ENCODE data around the gene GAST. TPM values are rescaled to one million over a fixed set of nuclear protein-coding genes. Genes with fewer than 3 reads are reported as not detected.

Gene GAST
- polyA plus RNA-seq, 2 of the 4 experiments (the other 2 are of a cell fraction), result not detected

- 8% methylated on average over 23 of the region's 23 CpGs for WGBS (ENCODE audit: missing lambda C conversion rate)
- H3K4me1 ChIP-seq, result peaks cover 34% of the 10 kb centered on the region
These were observed 22.8 kb downstream of the GAST start for GRCh38 chr17:41734949-41735313.

DNA sequence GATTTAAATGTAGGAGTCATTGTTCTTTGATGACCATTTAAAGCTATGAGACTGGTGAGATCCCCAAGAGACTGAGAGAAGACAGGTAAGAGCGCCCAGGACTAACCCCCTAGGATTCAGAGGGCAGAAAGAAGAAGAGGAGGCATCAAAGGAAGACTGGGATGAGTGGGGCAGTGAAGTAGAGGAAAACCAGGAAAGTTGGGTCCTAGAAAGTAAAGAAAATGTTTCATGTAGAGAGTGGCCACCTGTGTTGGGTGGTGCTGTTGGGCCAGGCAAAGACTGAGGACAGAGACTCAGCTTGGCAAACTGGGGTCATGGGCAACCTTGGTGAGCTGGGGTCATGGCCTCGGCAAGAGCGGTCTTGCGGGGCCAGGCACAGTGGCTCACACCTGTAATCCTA lies 23.6 kb downstream of the GAST start:
- H3K27ac ChIP-seq, result no peak overlapping the region
- no peak for DNase-seq (ENCODE audit: low read depth in 1 of 2, low spot score in 1 of 2)
- ATAC-seq, result no peak
- H3K9me3 ChIP-seq, result no peaks in the 10 kb centered on the region
- POLR2A ChIA-PET, result no interaction called here
- no peak overlapping the region for H3K4me2 ChIP-seq
- no peak for TF ChIP-seq FOSB (CRISPR knock-in tag; IDR thresholded peaks at IDR 0.05)
- TF ChIP-seq EP300 (IDR thresholded peaks at IDR 0.05), result no peak
- no peak for TF ChIP-seq ZC3H11A (IDR thresholded peaks at IDR 0.05)
- TF ChIP-seq KDM5A (IDR thresholded peaks at IDR 0.05), result no peak
- no peak for TF ChIP-seq NPAS2 (CRISPR knock-in tag; IDR thresholded peaks at IDR 0.05; ENCODE audit: borderline replicate concordance)
- TF ChIP-seq ZNF302 (CRISPR knock-in tag; IDR thresholded peaks at IDR 0.05), result no peak
- no peak for TF ChIP-seq RFX5 (IDR thresholded peaks at IDR 0.05)
- TF ChIP-seq BCL3 (IDR thresholded peaks at IDR 0.05), result no peak
- TF ChIP-seq FOXS1 (CRISPR knock-in tag; IDR thresholded peaks at IDR 0.05), result no peak
- no peak for TF ChIP-seq USF2 (IDR thresholded peaks at IDR 0.05)
- TF ChIP-seq ELK1 (IDR thresholded peaks at IDR 0.05; ENCODE audit: low read depth, low read length), result no peak
- no peak overlapping the region for H3K4me3 ChIP-seq
- CTCF ChIA-PET, result interaction anchor here (0.6 to 96.0 kb wide), 11 partner anchors 10 to 224 kb away, joined by 3 to 3262 read pairs (median 4); partner anchors contain the start of genes FKBP10, JUP and P3H4
- H3K4me1 ChIP-seq, result peaks cover 38% of the 10 kb centered on the region
- FAIRE-seq, result no peak
- WGBS (ENCODE audit: missing lambda C conversion rate), result 95% methylated on average over 4 of the region's 4 CpGs

More at GRCh38 chr17:41734949-41735313, 22.8 kb downstream of the GAST start:
- H3K27ac ChIP-seq, result peak overlapping the region; percentile 73 to 90
- ChIA-PET POLR2A (interaction anchor here (0.7 to 1.6 kb wide), 9 partner anchors 9 to 146 kb away, joined by 3 to 12 read pairs (median 5); partner anchors contain the start of genes JUP and P3H4), CTCF (interaction anchor here (0.6 to 96.0 kb wide), 9 partner anchors 9 to 225 kb away, joined by 3 to 3262 read pairs (median 5); partner anchors contain the start of genes FKBP10, JUP and P3H4)
- peak; percentile 51 to 57 for ATAC-seq
- no peaks in the 10 kb centered on the region for H3K9me3 ChIP-seq
- peak; percentile 1 for TF ChIP-seq ZFP36 (IDR thresholded peaks at IDR 0.05; ENCODE audit: borderline replicate concordance, partially characterized antibody)
- no peak for TF ChIP-seq EHMT2 (IDR thresholded peaks at IDR 0.05; ENCODE audit: low read depth)
- DNase-seq (ENCODE audit: low read depth in 1 of 2, low spot score in 1 of 2), result no peak
- H3K4me2 ChIP-seq, result peak overlapping the region; percentile 98
- H3K4me3 ChIP-seq, result peak overlapping the region; percentile 57
- FAIRE-seq, result no peak

DNA sequence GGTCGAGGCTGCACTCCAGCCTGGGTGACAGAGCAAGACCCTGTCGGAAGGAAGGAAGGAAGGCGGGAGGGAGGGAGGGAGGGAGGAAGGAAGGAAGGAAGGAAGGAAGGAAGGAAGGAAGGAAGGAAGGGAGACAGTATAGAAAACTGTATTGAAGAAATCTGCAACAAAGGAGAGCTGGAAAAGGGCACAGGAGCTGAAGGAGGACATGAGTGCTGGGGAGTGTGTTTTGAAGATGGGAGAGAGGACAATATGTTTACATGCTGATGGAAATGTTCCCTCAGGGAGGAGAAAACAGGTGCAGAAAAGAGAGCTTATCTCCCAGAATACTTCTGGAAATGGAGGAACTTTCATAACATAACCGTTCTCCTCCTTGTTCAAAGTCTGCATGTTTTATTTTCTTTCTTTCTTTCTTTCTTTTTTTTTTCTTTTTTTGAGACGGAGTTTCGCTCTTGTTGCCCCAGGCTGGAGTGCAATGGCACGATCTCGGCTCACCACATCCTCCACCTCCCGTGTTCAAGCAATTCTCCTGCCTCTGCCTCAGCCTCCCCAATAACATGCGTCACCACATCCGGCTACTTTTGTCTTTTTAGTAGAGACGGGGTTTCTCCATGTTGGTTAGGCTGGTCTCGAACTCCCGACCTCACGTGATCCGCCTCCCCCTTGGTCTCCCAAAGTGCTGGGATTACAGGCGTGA lies 25.0 kb downstream of the GAST start:
- no peak for ATAC-seq
- CTCF ChIA-PET, result interaction anchor here (0.5 to 96.0 kb wide), 57 partner anchors 9 to 989 kb away, joined by 3 to 3262 read pairs (median 4); partner anchors contain the start of genes FKBP10, JUP, ODAD4 and P3H4
- WGBS (ENCODE audit: missing lambda C conversion rate), result 23% methylated on average over 17 of the region's 17 CpGs

More for the DNA sequence above, 25.0 kb downstream of the GAST start:
- no peak for DNase-seq (ENCODE audit: low read depth in 1 of 2, low spot score in 1 of 2)
- no peaks in the 10 kb centered on the region for H3K9me3 ChIP-seq
- no peak for FAIRE-seq
- TF ChIP-seq EHMT2 (IDR thresholded peaks at IDR 0.05; ENCODE audit: low read depth) (no peak), ZC3H11A (IDR thresholded peaks at IDR 0.05) (no peak), KDM1A (IDR thresholded peaks at IDR 0.05; ENCODE audit: low read depth) (no peak), TP53 (CRISPR knock-in tag; IDR thresholded peaks at IDR 0.05) (no peak)
- TF ChIP-seq, protein P1, sequence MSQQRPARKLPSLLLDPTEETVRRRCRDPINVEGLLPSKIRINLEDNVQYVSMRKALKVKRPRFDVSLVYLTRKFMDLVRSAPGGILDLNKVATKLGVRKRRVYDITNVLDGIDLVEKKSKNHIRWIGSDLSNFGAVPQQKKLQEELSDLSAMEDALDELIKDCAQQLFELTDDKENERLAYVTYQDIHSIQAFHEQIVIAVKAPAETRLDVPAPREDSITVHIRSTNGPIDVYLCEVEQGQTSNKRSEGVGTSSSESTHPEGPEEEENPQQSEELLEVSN (IDR thresholded peaks at IDR 0.05; ENCODE audit: borderline replicate concordance, low read depth), result no peak
- peak overlapping the region; percentile 40; the same call in 2 of the 3 replicates for H3K4me2 ChIP-seq
- peak overlapping the region in 1 of 2 experiments; percentile 37; a peak in 3 of 6 replicates for H3K27ac ChIP-seq
- POLR2A ChIA-PET, result interaction anchor here (0.5 to 1.5 kb wide), 7 partner anchors 49 to 182 kb away, joined by 3 to 11 read pairs (median 5); partner anchors contain the start of genes ACLY, EIF1, JUP and KLHL11
- no peak overlapping the region for H3K4me3 ChIP-seq
- peaks cover 38% of the 10 kb centered on the region for H3K4me1 ChIP-seq

Data from A549 (cell line).